Measurements from ENCODE around the gene SLIT3.

The SLIT3 gene

GRCh38 chr5:168793841-168794837 is 506.8 kb downstream of the SLIT3 start:
- peak; percentile 89 for DNase-seq (ENCODE audit: low read depth)
- TF ChIP-seq, protein P1, sequence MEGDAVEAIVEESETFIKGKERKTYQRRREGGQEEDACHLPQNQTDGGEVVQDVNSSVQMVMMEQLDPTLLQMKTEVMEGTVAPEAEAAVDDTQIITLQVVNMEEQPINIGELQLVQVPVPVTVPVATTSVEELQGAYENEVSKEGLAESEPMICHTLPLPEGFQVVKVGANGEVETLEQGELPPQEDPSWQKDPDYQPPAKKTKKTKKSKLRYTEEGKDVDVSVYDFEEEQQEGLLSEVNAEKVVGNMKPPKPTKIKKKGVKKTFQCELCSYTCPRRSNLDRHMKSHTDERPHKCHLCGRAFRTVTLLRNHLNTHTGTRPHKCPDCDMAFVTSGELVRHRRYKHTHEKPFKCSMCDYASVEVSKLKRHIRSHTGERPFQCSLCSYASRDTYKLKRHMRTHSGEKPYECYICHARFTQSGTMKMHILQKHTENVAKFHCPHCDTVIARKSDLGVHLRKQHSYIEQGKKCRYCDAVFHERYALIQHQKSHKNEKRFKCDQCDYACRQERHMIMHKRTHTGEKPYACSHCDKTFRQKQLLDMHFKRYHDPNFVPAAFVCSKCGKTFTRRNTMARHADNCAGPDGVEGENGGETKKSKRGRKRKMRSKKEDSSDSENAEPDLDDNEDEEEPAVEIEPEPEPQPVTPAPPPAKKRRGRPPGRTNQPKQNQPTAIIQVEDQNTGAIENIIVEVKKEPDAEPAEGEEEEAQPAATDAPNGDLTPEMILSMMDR (conservative IDR thresholded peaks at IDR 0.05; ENCODE audit: low read length): no peak

DNA sequence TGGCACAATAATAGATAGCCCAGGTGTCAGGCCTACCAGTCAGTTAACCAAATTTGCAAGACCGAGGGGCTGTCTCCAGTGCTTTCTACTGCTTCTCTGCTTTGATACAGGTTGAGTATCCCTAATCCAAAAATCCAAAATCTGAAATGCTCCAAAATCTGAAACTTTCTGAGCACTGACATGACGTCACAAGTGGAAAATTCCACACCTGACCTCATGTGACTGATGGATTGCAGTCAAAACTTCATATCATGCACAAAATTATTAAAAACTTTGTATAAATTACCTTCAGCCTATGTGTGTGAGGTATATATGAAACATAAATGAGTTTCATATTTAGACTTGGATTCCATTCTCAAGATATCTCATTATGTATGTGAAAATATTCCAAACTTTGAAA is 508.3 kb downstream of the SLIT3 start:
- no peak overlapping the region for H3K4me3 ChIP-seq (ENCODE audit: low read length)
- DNase-seq (ENCODE audit: low read depth): no peak
- TF ChIP-seq, protein P1 (conservative IDR thresholded peaks at IDR 0.05; ENCODE audit: low read length): no peak

More at GRCh38 chr5:168793841-168794837, 506.8 kb downstream of the SLIT3 start:
- H3K4me3 ChIP-seq (ENCODE audit: low read length): no peak overlapping the region

- DNase-seq (ENCODE audit: low read depth): no peak
- no peak overlapping the region for H3K4me3 ChIP-seq (ENCODE audit: low read length)
- TF ChIP-seq, protein P1 (conservative IDR thresholded peaks at IDR 0.05; ENCODE audit: low read length): no peak
Observed at GRCh38 chr5:168790671-168791250, 510.2 kb downstream of the SLIT3 start.

DNA sequence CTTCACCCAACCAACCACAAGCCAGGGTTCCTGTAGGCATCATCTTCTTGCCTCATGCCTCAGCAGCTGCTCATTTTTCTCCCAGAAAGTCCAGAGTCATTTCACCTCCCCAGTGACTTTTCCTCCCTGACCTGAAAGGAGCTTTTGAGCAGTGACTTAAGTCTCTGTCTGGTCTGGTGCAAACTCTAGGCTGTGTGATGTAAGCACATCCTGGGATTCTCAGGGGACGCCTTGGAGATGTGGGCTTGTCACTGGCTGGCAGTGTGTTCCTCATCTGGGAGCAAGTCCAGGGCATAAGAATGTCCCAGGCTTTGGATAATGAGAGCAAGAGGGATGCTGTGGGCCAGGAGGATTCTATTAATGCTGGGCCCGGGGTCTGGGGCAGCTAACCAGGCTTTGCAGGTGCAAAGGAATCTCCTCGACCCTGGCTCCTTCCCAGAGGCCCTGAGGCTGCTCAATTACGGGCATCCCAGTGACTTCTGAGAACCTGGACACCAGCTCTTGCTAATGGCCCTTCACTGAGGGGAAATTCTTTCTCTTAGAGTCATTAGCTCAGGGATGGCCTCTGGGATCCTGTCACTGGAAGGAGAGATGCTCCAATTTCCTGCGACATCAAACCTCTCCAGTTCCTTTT is 510.8 kb downstream of the SLIT3 start:
- no peak overlapping the region for H3K4me3 ChIP-seq (ENCODE audit: low read length)
- peak; percentile 74 for DNase-seq (ENCODE audit: low read depth)
- TF ChIP-seq, protein P1 (conservative IDR thresholded peaks at IDR 0.05; ENCODE audit: low read length): no peak

DNA sequence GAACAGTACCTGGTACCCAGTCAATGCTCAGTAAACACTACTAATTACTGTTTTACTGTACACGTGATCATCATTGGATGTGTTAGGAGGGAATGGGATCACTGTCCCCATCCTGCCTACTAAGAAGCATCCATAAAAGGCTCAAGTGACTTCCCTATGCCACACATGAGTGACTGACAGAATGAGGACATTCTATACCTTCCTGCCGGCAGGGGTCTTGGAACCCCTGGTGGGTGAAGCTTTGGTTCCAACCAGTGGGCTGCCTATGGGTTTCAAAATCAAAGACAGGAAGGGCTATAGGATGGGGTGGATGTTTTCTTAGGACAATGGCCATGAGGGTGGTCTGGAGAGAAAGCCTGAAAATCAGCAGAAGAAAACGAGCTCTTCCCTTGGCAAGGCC is 512.2 kb downstream of the SLIT3 start:
- H3K4me3 ChIP-seq (ENCODE audit: low read length): no peak overlapping the region
- no peak for DNase-seq (ENCODE audit: low read depth)
- TF ChIP-seq, protein P1 (conservative IDR thresholded peaks at IDR 0.05; ENCODE audit: low read length): no peak

- no peak overlapping the region for H3K4me3 ChIP-seq (ENCODE audit: low read length)
- DNase-seq (ENCODE audit: low read depth): no peak
- TF ChIP-seq, protein P1 (conservative IDR thresholded peaks at IDR 0.05; ENCODE audit: low read length): no peak
Observed at GRCh38 chr5:168788107-168788506, 512.8 kb downstream of the SLIT3 start.
